Gastroesophageal sphincter (tissue), 3 donors: ENCODE measurements around the gene PLS3.

Source experiments
- CTCF ChIP-seq, 4 experiments: fragments of 200-600 bp in 2 of 4; fragments of 450-650 bp in 2 of 4; sonication (generic) in 1 of 4; IDR thresholded peaks; one replicate each; pipeline ENCODE4 v1.5.1; 2017 to 2019; ENCODE audit warnings: antibody characterized with exemption in 4 of 4, mild to moderate bottlenecking in 2 of 4, moderate library complexity in 2 of 4
- EP300 ChIP-seq: sonication (generic); formaldehyde crosslinking; IDR thresholded peaks from one replicate; pipeline ENCODE4 v1.6.1; 2017; ENCODE audit warnings: antibody characterized with exemption, mild to moderate bottlenecking

- TF ChIP-seq CTCF (IDR thresholded peaks at IDR 0.05) (no peak), EP300 (no peak)
Observed at GRCh38 chrX:115589419-115589818, 28.4 kb downstream of the PLS3 start.
